Hepatocyte (in vitro differentiated cells): Measurements from ENCODE around the gene TPPP.

Source experiments
- CTCF ChIP-seq: fragments of 200-600 bp; sonication (generic); IDR thresholded peaks from 2 replicates; pipeline ENCODE4 v1.5.1; 2016; ENCODE audit warnings: antibody characterized with exemption, mild to moderate bottlenecking; ENCODE audit not compliant: poor library complexity
- EZH2 ChIP-seq: fragments of 200-600 bp; sonication (generic); IDR thresholded peaks from 2 replicates; pipeline ENCODE4 v1.6.1; 2016; ENCODE audit warnings: antibody characterized with exemption, mild to moderate bottlenecking, borderline replicate concordance
- EZH2phosphoT487 ChIP-seq: fragments of 200-600 bp; sonication (generic); IDR thresholded peaks from one replicate; pipeline ENCODE4 v1.6.1; 2018; ENCODE audit warnings: antibody characterized with exemption, mild to moderate bottlenecking, low read depth, moderate library complexity; ENCODE audit not compliant: unreplicated experiment, severe bottlenecking

DNA sequence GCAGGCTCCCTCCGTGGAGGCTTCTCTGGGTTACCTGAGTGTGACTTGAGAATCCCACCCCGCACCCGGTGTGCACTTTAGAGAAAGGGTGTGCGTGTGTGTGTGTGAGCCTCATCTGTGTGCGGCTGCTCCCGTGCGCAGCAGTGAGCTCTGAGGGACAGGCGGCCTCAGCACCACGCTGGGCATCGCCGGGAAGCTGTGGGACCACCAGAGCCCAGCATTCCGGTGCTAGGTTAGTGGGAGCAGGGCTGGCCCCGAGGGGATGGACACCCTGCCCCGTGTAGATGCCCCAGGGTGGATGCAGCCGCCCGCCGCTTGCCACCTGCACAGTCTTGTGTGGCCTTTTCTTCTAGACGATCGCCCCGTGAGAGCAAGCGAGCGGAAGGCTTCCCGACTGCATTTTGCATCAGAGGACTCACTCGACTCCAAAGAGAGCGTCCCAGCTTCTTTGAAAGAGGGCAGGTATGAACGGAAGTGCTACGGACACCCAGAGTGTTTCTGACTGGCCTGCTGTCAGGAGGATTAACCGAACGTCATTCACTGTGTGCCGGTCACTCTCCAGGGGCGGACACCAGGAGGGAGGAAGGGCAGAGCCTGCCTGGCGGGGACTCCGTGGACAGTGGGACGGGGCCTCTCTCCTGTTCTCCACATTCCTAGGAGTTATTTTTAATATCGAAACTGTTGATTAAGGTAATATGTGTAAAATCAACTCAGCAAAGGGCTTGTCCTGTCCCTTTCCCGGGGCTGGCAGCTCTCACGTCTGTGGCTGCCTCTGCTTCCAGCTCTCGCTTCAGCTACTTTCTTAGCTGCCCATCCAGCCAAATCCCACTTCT, 68.8 kb downstream of the TPPP start:
- no peak for TF ChIP-seq CTCF
- no peak for TF ChIP-seq EZH2phosphoT487
- TF ChIP-seq EZH2 = no peak
